GM23338 (cell line): Measurements from ENCODE around the gene CFDP1. TPM values are rescaled to one million over a fixed set of nuclear protein-coding genes. Genes with fewer than 3 reads are reported as not detected.

ENCODE experiments used
- ATAC-seq: fragments of 200-7000 bp; cut with Tn5 transposase; 3 replicates; pipeline ENCODE4 v1.9.1; 2020
- DNase-seq: peaks from one replicate; pipeline ENCODE4 v3.0.0-alpha.2; 2015; ENCODE audit warnings: low spot score
- H2AFZ ChIP-seq: fragments of 200-600 bp; sonication (generic); 2 replicates; pipeline ENCODE4 v1.8.0; 2016; ENCODE audit warnings: antibody characterized with exemption, mild to moderate bottlenecking, moderate library complexity
- H3F3A ChIP-seq: fragments of 200-600 bp; sonication (generic); replicated peaks from 2 replicates; pipeline ENCODE4 v1.8.0; 2017; ENCODE audit warnings: antibody characterized with exemption, mixed run types, low read depth
- H3K27ac ChIP-seq: fragments of 200-600 bp; sonication (generic); 2 replicates; pipeline ENCODE4 v1.6.1; 2016; ENCODE audit warnings: low read depth
- H3K27me3 ChIP-seq: fragments of 200-600 bp; sonication (generic); 2 replicates; pipeline ENCODE4 v1.8.0; 2016; ENCODE audit warnings: mild to moderate bottlenecking, mixed run types, moderate library complexity; ENCODE audit not compliant: insufficient read depth
- H3K36me3 ChIP-seq: fragments of 200-600 bp; sonication (generic); 2 replicates; pipeline ENCODE4 v1.8.0; 2016; ENCODE audit warnings: mild to moderate bottlenecking; ENCODE audit not compliant: insufficient read depth
- H3K4me1 ChIP-seq: fragments of 200-600 bp; sonication (generic); 2 replicates; pipeline ENCODE4 v1.8.0; 2016; ENCODE audit warnings: mild to moderate bottlenecking, moderate library complexity; ENCODE audit not compliant: insufficient read depth
- H3K4me2 ChIP-seq: fragments of 200-600 bp; sonication (generic); 2 replicates; pipeline ENCODE4 v1.7.1; 2017; ENCODE audit warnings: mixed run types
- H3K4me3 ChIP-seq: fragments of 200-600 bp; sonication (generic); 2 replicates; pipeline ENCODE4 v1.6.1; 2016; ENCODE audit warnings: mixed run types
- H3K79me2 ChIP-seq: fragments of 200-600 bp; sonication (generic); replicated peaks from 2 replicates; pipeline ENCODE4 v1.8.0; 2017; ENCODE audit warnings: mild to moderate bottlenecking; ENCODE audit not compliant: insufficient read depth
- H3K9me2 ChIP-seq: fragments of 200-600 bp; sonication (generic); 2 replicates; pipeline ENCODE4 v1.8.0; 2017; ENCODE audit not compliant: insufficient read depth
- H4K20me1 ChIP-seq: fragments of 200-600 bp; sonication (generic); replicated peaks from 2 replicates; pipeline ENCODE4 v1.8.0; 2017; ENCODE audit warnings: mild to moderate bottlenecking; ENCODE audit not compliant: insufficient read depth
- H3K27ac Mint-ChIP-seq: 2 replicates; pipeline ENCODE4 v1.8.0; 2020; ENCODE audit warnings: inconsistent platforms, mild to moderate bottlenecking, moderate library complexity, mixed read lengths
- H3K27me3 Mint-ChIP-seq: 3 replicates; pipeline ENCODE4 v1.8.0; 2022; ENCODE audit warnings: low read depth, mild to moderate bottlenecking, moderate library complexity, mixed read lengths, inconsistent platforms; ENCODE audit not compliant: insufficient read depth, poor library complexity
- H3K36me3 Mint-ChIP-seq: 3 replicates; pipeline ENCODE4 v1.8.0; 2021; ENCODE audit warnings: low read depth, mild to moderate bottlenecking, inconsistent platforms, moderate library complexity, mixed read lengths
- H3K4me1 Mint-ChIP-seq: 3 replicates; pipeline ENCODE4 v1.8.0; 2020; ENCODE audit warnings: mild to moderate bottlenecking, inconsistent platforms, mixed read lengths
- H3K4me3 Mint-ChIP-seq: 3 replicates; pipeline ENCODE4 v1.8.0; 2021; ENCODE audit warnings: moderate library complexity, mild to moderate bottlenecking, inconsistent platforms, mixed read lengths
- H3K9me3 Mint-ChIP-seq: 3 replicates; pipeline ENCODE4 v1.8.0; 2020; ENCODE audit warnings: moderate library complexity, mild to moderate bottlenecking, inconsistent platforms, mixed read lengths
- CREB1 ChIP-seq: fragments of 250-450 bp; sonication (Bioruptor Pico); IDR thresholded peaks from 2 replicates; pipeline ENCODE4 v1.5.0; 2020; ENCODE audit warnings: low read depth, mild to moderate bottlenecking, moderate library complexity
- ETS1 ChIP-seq: IDR thresholded peaks from 2 replicates; pipeline ENCODE4 v1.6.1; 2016; ENCODE audit warnings: antibody characterized with exemption
- EZH2 ChIP-seq: fragments of 200-600 bp; sonication (generic); IDR thresholded peaks from one replicate; pipeline ENCODE4 v1.8.0; 2017; ENCODE audit warnings: antibody characterized with exemption, mild to moderate bottlenecking, low read depth; ENCODE audit not compliant: unreplicated experiment
- EZH2phosphoT487 ChIP-seq: fragments of 200-600 bp; sonication (generic); IDR thresholded peaks from one replicate; pipeline ENCODE4 v1.8.1; 2018; ENCODE audit warnings: antibody characterized with exemption; ENCODE audit not compliant: unreplicated experiment
- JUNB ChIP-seq: IDR thresholded peaks from one replicate; pipeline ENCODE4 v1.6.1; 2016; ENCODE audit warnings: antibody characterized with exemption; ENCODE audit not compliant: unreplicated experiment
- NANOG ChIP-seq: IDR thresholded peaks from 2 replicates; pipeline ENCODE4 v1.6.1; 2016; ENCODE audit warnings: antibody characterized with exemption, borderline replicate concordance
- POLR2AphosphoS5 ChIP-seq: IDR thresholded peaks from 2 replicates; pipeline ENCODE4 v1.6.1; 2016; ENCODE audit warnings: antibody characterized with exemption, low read depth
- REST ChIP-seq: IDR thresholded peaks from one replicate; pipeline ENCODE4 v1.6.1; 2018; ENCODE audit warnings: antibody characterized with exemption; ENCODE audit not compliant: unreplicated experiment
- STAT1 ChIP-seq: IDR thresholded peaks from one replicate; pipeline ENCODE4 v1.6.1; 2016; ENCODE audit warnings: antibody characterized with exemption; ENCODE audit not compliant: unreplicated experiment
- ZNF114 ChIP-seq: fragments of 250-450 bp; sonication (Bioruptor Pico); IDR thresholded peaks from 2 replicates; pipeline ENCODE4 v1.5.0; 2020; ENCODE audit warnings: mild to moderate bottlenecking, moderate library complexity
- ZNF331 ChIP-seq: fragments of 250-450 bp; sonication (Bioruptor Pico); IDR thresholded peaks from 2 replicates; pipeline ENCODE4 v1.5.0; 2020; ENCODE audit warnings: low read depth, mild to moderate bottlenecking, moderate library complexity
- polyA plus RNA-seq: library from polyadenylated mRNA; unstranded; fragments of >200 nt; fragmentation: Nextera tagmentation; extraction: Ambion mirVana; gene quantifications from 2 replicates; pipeline ENCODE4 v1.2.1, GENCODE V29; 2016
- total RNA-seq: library from RNA; depleted of rRNA; stranded (reverse); fragments of >200 nt; shearing (Covaris generic); gene quantifications from 2 replicates; pipeline ENCODE4 v1.2.3, GENCODE V29; 2014
- TF ChIP-seq, protein P1 (sequence below): fragments of 250-450 bp; sonication (Bioruptor Pico); IDR thresholded peaks from 2 replicates; pipeline ENCODE4 v1.5.0; 2020; ENCODE audit warnings: mild to moderate bottlenecking, moderate library complexity
- TF ChIP-seq, protein P2 (sequence below), 2 experiments: fragments of 200-600 bp in 1 of 2; sonication (generic) in 1 of 2; conservative IDR thresholded peaks; 2 replicates each; pipeline versions ENCODE4 v1.5.1 to v1.6.1; 2016 to 2017; ENCODE audit warnings: antibody characterized with exemption in 2 of 2, low read depth in 2 of 2, mild to moderate bottlenecking in 2 of 2, moderate library complexity in 1 of 2

Gene CFDP1
- total and polyA plus RNA-seq, 2 experiments from 2014 or later, result 89.9 to 224 TPM

GRCh38 chr16:75333721-75334163, 99.6 kb downstream of the CFDP1 start:
- H3F3A ChIP-seq, result no peaks in the 10 kb centered on the region
- no peaks in the 10 kb centered on the region for H3K79me2 ChIP-seq
- no peak overlapping the region for H3K4me2 ChIP-seq
- peaks cover 4% of the 10 kb centered on the region; the same call in 1 of the 2 replicates for H3K4me1 ChIP-seq
- H3K36me3 ChIP-seq, result no peaks in the 10 kb centered on the region
- no peaks in the 10 kb centered on the region for H3K9me3 Mint-ChIP-seq
- DNase-seq, result no peak
- no peak overlapping the region for H3K4me3 ChIP-seq
- no peaks in the 10 kb centered on the region for H3K27me3 ChIP-seq
- peaks cover 11% of the 10 kb centered on the region for H3K27me3 Mint-ChIP-seq
- H3K4me1 Mint-ChIP-seq, result peaks cover 16% of the 10 kb centered on the region
- peaks cover 2% of the 10 kb centered on the region for H3K36me3 Mint-ChIP-seq
- no peaks in the 10 kb centered on the region; the same call in 1 of the 2 replicates for H3K9me2 ChIP-seq
- H2AFZ ChIP-seq, result no peak overlapping the region
- ATAC-seq, result no peak
- no peak overlapping the region for H3K27ac ChIP-seq
- no peaks in the 10 kb centered on the region; the same call in 1 of the 2 replicates for H4K20me1 ChIP-seq
- no peak for TF ChIP-seq CREB1 (CRISPR knock-in tag)
- TF ChIP-seq EZH2phosphoT487, result no peak
- no peak for TF ChIP-seq REST
- TF ChIP-seq ZNF114 (CRISPR knock-in tag), result no peak
- TF ChIP-seq POLR2AphosphoS5, result no peak
- TF ChIP-seq, protein P1, sequence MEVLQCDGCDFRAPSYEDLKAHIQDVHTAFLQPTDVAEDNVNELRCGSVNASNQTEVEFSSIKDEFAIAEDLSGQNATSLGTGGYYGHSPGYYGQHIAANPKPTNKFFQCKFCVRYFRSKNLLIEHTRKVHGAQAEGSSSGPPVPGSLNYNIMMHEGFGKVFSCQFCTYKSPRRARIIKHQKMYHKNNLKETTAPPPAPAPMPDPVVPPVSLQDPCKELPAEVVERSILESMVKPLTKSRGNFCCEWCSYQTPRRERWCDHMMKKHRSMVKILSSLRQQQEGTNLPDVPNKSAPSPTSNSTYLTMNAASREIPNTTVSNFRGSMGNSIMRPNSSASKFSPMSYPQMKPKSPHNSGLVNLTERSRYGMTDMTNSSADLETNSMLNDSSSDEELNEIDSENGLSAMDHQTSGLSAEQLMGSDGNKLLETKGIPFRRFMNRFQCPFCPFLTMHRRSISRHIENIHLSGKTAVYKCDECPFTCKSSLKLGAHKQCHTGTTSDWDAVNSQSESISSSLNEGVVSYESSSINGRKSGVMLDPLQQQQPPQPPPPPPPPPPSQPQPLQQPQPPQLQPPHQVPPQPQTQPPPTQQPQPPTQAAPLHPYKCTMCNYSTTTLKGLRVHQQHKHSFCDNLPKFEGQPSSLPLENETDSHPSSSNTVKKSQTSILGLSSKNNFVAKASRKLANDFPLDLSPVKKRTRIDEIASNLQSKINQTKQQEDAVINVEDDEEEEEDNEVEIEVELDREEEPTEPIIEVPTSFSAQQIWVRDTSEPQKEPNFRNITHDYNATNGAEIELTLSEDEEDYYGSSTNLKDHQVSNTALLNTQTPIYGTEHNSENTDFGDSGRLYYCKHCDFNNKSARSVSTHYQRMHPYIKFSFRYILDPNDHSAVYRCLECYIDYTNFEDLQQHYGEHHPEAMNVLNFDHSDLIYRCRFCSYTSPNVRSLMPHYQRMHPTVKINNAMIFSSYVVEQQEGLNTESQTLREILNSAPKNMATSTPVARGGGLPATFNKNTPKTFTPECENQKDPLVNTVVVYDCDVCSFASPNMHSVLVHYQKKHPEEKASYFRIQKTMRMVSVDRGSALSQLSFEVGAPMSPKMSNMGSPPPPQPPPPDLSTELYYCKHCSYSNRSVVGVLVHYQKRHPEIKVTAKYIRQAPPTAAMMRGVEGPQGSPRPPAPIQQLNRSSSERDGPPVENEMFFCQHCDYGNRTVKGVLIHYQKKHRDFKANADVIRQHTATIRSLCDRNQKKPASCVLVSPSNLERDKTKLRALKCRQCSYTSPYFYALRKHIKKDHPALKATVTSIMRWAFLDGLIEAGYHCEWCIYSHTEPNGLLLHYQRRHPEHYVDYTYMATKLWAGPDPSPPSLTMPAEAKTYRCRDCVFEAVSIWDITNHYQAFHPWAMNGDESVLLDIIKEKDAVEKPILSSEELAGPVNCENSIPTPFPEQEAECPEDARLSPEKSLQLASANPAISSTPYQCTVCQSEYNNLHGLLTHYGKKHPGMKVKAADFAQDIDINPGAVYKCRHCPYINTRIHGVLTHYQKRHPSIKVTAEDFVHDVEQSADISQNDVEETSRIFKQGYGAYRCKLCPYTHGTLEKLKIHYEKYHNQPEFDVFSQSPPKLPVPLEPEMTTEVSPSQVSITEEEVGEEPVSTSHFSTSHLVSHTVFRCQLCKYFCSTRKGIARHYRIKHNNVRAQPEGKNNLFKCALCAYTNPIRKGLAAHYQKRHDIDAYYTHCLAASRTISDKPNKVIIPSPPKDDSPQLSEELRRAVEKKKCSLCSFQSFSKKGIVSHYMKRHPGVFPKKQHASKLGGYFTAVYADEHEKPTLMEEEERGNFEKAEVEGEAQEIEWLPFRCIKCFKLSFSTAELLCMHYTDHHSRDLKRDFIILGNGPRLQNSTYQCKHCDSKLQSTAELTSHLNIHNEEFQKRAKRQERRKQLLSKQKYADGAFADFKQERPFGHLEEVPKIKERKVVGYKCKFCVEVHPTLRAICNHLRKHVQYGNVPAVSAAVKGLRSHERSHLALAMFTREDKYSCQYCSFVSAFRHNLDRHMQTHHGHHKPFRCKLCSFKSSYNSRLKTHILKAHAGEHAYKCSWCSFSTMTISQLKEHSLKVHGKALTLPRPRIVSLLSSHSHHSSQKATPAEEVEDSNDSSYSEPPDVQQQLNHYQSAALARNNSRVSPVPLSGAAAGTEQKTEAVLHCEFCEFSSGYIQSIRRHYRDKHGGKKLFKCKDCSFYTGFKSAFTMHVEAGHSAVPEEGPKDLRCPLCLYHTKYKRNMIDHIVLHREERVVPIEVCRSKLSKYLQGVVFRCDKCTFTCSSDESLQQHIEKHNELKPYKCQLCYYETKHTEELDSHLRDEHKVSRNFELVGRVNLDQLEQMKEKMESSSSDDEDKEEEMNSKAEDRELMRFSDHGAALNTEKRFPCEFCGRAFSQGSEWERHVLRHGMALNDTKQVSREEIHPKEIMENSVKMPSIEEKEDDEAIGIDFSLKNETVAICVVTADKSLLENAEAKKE (CRISPR knock-in tag), result no peak
- no peak for TF ChIP-seq EZH2
- TF ChIP-seq, protein P2, sequence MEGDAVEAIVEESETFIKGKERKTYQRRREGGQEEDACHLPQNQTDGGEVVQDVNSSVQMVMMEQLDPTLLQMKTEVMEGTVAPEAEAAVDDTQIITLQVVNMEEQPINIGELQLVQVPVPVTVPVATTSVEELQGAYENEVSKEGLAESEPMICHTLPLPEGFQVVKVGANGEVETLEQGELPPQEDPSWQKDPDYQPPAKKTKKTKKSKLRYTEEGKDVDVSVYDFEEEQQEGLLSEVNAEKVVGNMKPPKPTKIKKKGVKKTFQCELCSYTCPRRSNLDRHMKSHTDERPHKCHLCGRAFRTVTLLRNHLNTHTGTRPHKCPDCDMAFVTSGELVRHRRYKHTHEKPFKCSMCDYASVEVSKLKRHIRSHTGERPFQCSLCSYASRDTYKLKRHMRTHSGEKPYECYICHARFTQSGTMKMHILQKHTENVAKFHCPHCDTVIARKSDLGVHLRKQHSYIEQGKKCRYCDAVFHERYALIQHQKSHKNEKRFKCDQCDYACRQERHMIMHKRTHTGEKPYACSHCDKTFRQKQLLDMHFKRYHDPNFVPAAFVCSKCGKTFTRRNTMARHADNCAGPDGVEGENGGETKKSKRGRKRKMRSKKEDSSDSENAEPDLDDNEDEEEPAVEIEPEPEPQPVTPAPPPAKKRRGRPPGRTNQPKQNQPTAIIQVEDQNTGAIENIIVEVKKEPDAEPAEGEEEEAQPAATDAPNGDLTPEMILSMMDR (conservative IDR thresholded peaks at IDR 0.05; ENCODE audit: low read depth in 2 of 2), result no peak
- no peak for TF ChIP-seq NANOG
- TF ChIP-seq JUNB, result no peak
- no peak for TF ChIP-seq STAT1
- no peak for TF ChIP-seq ZNF331 (CRISPR knock-in tag)
- TF ChIP-seq ETS1, result no peak
- H3K4me3 Mint-ChIP-seq, result no peak overlapping the region
- no peak overlapping the region for H3K27ac Mint-ChIP-seq
